Measurements from ENCODE around the gene SLIT3.

Gene SLIT3

GRCh38 chr5:169101966-169102365, 199.0 kb downstream of the SLIT3 start:
- in situ Hi-C loops (cut with HindIII; ENCODE audit: low pct_ligation_motif_present, low pct_unique_long_range_greater_than_20kb, low sequenced_read_pairs), result no loop called here
- no peak for DNase-seq

- in situ Hi-C loops (cut with HindIII; ENCODE audit: low pct_ligation_motif_present, low pct_unique_long_range_greater_than_20kb, low sequenced_read_pairs), result no loop called here
- DNase-seq, result no peak
Measured at GRCh38 chr5:169100735-169101075, 200.2 kb downstream of the SLIT3 start.

- in situ Hi-C loops (cut with HindIII; ENCODE audit: low pct_ligation_motif_present, low pct_unique_long_range_greater_than_20kb, low sequenced_read_pairs), result no loop called here
Measured at GRCh38 chr5:169099801-169100734, 200.9 kb downstream of the SLIT3 start.

DNA sequence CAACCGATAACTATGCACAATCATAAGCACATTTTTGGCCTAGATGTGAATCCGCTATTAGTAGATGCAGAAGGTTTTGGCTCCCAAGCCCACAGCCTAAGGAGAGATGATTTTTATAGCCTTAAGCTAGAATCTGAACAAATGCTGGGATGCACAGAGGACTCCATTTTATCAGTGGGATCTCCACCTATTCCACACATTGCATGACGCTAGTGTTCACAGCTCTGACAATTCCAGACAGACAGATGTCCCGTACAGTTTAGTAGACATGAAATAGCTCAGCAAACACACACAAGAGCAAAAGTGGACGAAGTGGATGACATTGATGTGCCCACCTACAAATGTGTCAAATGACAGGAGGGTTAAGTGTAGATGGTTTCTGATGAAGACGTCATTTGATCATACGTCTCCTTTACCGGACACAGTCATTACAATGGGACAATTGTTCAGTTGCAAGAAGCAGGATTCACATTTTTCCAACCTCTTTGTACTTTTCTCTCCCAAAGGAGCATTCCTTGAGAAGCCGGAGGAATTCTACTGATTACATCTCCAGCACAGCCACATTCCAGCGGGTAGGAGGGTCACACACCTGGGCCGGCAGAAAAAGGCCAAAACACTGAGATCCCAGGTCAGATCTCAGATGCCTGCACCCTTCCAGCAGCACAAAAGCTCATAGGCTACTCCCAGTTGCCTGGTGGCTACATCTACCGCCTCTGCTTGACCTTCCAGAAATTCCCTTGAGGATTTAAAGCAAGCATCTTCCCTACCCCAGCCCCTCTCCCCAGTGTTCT, 202.4 kb downstream of the SLIT3 start:
- no peak for DNase-seq
- in situ Hi-C loops (cut with HindIII; ENCODE audit: low pct_ligation_motif_present, low pct_unique_long_range_greater_than_20kb, low sequenced_read_pairs), result no loop called here

More at GRCh38 chr5:169099801-169100734, 200.9 kb downstream of the SLIT3 start:
- DNase-seq, result no peak

DNA sequence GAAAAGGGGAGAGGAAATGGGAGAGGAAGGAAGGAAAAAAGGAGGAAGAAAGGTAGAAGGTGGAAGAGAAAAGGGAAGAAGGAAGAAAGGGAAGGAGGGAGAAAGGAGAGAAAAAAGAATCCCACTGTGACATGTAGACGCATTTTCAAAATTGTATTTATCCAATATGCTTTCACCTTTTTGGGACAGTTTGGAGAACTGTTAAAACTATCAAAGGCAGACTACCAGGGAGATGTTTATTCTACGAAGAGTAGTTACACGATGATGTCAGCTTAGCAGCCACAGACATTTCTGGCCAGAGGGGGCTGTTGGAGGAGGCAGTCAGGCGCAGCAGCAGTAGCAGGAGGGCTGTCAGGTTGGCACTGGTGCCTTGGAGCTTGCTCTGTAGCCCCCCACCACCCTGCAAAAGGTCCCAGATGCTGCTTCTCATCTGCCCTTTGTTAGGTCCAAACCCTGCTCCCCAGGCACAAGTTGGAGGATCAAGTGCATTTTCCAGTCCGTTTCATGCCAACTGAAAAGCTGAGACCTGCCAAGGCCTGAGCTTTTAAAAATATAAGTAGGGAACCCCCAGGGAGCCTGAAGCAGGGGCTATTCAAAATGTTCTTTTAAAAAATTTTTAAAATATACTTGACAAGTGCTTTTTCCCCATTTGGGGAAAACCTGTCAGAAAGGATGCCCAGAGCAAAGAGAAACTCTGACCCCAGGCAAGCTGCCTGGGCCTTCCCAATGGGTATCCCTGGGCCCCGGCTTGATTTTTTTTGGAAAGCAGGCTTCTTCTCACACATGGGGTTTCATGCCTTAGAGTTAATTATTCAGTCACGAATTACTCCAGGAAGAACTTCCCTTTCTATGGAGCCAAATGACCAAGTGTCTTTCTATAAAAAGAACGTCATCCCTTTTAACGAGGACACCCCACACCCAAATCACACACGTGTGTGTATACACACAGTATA, 203.3 kb downstream of the SLIT3 start:
- in situ Hi-C loops (cut with HindIII; ENCODE audit: low pct_ligation_motif_present, low pct_unique_long_range_greater_than_20kb, low sequenced_read_pairs), result no loop called here
- DNase-seq, result no peak

- DNase-seq, result no peak
- in situ Hi-C loops (cut with HindIII; ENCODE audit: low pct_ligation_motif_present, low pct_unique_long_range_greater_than_20kb, low sequenced_read_pairs), result no loop called here
Measured at GRCh38 chr5:169095976-169096375, 205.0 kb downstream of the SLIT3 start.

DNA sequence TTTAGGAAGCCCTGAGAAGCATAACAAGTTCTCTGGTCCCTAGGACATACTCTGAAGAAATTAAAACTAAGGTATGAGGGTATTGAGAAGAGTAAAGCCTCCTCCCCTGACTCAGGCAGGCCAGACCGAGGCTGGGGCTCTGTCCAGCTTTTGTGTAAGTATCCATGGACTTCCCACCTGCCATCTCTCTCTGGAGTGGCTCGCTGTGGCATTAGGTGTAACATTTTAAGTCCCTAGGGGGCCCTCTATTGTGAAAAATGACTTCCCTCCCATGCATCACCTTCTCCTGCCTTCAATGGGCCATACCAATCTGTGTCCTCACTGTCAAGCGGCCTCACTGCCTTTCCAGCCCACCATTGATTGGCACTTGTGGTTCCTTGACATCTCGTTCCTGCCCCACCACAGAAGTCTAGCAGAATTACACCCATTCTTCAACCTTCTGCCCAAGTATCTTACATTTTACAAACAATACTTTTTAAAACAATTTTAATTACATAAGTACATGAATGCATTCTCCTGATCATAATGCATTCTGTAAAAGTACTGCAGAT, 205.5 kb downstream of the SLIT3 start:
- in situ Hi-C loops (cut with HindIII; ENCODE audit: low pct_ligation_motif_present, low pct_unique_long_range_greater_than_20kb, low sequenced_read_pairs), result no loop called here
- DNase-seq, result no peak

- no peak for DNase-seq
- in situ Hi-C loops (cut with HindIII; ENCODE audit: low pct_ligation_motif_present, low pct_unique_long_range_greater_than_20kb, low sequenced_read_pairs), result no loop called here
Measured at GRCh38 chr5:169094586-169095409, 206.1 kb downstream of the SLIT3 start.

GRCh38 chr5:169091396-169091980, 209.5 kb downstream of the SLIT3 start:
- in situ Hi-C loops (cut with HindIII; ENCODE audit: low pct_ligation_motif_present, low pct_unique_long_range_greater_than_20kb, low sequenced_read_pairs), result no loop called here
- no peak for DNase-seq

DNA sequence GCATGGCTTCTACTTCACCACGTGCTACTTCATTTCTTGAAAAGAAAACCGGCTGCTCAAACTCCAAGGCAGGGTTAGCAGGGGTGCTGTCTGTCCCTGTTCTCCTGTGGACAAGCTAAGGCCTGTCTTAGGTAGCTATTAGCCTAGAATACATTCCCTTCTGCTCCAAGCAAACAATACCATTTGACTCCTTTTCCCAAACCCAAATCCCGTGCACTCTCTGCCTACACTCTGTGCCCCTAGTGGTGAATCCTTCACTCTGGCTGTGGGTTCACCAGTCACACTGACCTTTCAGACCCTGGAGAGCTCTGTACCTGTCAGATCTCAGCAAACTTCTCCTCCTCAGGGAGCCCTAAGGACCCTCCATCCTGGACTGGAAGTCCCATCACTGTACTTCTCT, 211.6 kb downstream of the SLIT3 start:
- in situ Hi-C loops (cut with HindIII; ENCODE audit: low pct_ligation_motif_present, low pct_unique_long_range_greater_than_20kb, low sequenced_read_pairs), result no loop called here
- no peak for DNase-seq

GRCh38 chr5:169088028-169088725, 212.8 kb downstream of the SLIT3 start:
- no peak for DNase-seq
- in situ Hi-C loops (cut with HindIII; ENCODE audit: low pct_ligation_motif_present, low pct_unique_long_range_greater_than_20kb, low sequenced_read_pairs), result no loop called here

- no peak for DNase-seq
- in situ Hi-C loops (cut with HindIII; ENCODE audit: low pct_ligation_motif_present, low pct_unique_long_range_greater_than_20kb, low sequenced_read_pairs), result no loop called here
Measured at GRCh38 chr5:169085636-169086035, 215.3 kb downstream of the SLIT3 start.

- no peak for DNase-seq
- in situ Hi-C loops (cut with HindIII; ENCODE audit: low pct_ligation_motif_present, low pct_unique_long_range_greater_than_20kb, low sequenced_read_pairs), result no loop called here
Measured at GRCh38 chr5:169085212-169085611, 215.7 kb downstream of the SLIT3 start.

DNA sequence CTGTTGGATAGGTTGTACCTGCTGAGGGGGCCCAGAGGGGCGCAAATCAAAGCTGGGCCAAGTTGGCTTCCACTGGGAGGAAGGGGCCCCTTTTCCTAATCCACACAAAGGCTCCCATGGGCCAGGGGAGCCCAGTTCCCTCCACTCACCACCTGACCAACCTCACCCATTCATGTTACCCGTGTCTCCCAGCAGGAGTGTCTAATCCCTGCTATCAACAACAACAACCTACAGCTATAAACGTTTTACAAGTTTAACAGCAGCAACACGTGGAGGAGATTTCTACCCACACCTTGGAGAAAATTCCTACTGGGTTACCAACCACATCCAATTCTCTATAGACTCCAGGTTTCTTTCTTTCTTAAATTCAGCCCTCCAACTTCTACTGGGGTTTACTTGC, 216.2 kb downstream of the SLIT3 start:
- DNase-seq, result no peak
- in situ Hi-C loops (cut with HindIII; ENCODE audit: low pct_ligation_motif_present, low pct_unique_long_range_greater_than_20kb, low sequenced_read_pairs), result no loop called here

DNA sequence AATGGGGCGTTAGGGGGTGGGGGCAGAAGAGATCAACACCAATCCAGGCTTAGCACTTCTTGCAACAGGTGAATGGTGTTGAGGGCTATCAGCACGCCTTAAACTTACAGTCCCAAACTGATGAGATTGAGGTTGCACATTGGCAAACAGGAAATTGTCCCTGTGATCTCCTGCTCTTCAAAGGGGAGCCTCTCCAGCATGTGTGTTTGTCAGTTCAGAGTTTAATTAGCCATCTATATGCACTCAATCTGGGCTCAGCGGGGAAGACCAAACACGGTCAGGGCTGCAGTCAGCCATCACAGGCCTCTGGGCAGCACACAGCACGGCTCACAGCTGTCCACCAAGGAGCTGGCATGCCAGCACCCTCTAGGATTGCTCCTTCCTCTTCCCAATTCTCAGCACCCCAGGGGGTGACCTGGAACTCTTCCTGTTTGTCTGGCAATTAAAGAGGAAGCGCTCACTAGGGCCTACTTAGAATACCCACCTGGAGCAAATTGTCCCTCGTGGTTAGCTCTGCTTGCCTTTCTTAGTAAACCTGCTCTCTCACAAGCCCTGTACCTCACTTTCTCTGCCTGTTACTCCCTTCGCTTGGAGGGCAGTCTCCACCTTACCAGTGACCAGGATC, 217.4 kb downstream of the SLIT3 start:
- in situ Hi-C loops (cut with HindIII; ENCODE audit: low pct_ligation_motif_present, low pct_unique_long_range_greater_than_20kb, low sequenced_read_pairs), result no loop called here
- DNase-seq, result no peak

DNA sequence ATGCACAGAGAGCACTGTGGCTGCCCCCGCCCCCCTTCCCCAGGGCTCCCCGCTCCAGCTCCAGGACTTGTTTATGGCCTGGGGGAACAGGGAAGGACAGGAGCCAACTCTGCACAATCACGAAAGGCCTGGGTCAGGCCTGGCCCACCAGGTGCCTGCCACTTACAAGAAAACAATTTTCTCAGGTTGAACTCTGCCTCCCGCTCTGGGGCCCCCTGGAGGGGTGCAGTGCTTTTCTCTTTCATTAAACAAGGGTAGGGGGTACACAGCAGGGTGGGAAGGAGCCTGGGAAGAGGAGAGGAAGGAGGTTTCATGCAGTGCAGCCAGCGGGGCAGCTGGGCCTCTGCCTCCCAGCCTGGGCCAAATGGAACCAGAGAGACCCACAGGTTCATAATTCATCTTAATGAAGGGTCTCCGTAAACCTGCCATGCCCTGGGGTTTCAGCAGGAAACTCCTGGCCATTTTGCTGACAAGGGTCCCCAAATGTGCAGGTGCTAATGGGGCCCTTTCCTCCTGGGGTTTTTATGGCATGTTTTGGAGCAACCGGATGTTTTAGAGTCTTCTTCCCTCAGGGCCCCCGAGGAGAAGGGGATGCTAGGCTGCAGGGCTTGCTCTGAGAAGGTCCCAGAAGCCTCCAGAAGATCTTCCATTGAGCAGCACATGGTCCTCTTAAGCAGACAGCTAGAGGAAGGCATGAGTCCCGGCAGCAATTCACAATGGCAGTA, 219.8 kb downstream of the SLIT3 start:
- in situ Hi-C loops (cut with HindIII; ENCODE audit: low pct_ligation_motif_present, low pct_unique_long_range_greater_than_20kb, low sequenced_read_pairs), result no loop called here
- no peak for DNase-seq
